ENCODE results near the gene SHROOM2.

DNA sequence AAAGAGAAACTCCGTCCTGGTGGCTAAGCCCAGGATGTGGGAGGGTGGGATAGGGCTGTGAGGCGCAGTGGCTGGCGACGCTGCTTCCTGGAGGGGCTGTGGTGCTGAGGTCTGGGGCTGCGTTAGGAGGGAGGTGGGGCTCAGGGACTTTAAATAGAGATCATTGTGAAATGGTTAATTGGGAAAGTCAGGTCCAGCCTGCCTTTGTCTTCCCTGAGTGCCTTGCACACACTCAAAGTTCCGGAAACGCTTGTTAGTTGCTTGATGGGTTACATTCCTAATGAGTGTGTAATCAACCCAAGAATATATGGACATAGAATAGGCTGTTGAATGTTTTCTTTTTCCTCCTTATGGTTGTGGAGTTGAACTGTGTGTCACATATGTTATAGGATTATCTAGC lies 125.3 kb downstream of the SHROOM2 start:
- TF ChIP-seq, protein P1, sequence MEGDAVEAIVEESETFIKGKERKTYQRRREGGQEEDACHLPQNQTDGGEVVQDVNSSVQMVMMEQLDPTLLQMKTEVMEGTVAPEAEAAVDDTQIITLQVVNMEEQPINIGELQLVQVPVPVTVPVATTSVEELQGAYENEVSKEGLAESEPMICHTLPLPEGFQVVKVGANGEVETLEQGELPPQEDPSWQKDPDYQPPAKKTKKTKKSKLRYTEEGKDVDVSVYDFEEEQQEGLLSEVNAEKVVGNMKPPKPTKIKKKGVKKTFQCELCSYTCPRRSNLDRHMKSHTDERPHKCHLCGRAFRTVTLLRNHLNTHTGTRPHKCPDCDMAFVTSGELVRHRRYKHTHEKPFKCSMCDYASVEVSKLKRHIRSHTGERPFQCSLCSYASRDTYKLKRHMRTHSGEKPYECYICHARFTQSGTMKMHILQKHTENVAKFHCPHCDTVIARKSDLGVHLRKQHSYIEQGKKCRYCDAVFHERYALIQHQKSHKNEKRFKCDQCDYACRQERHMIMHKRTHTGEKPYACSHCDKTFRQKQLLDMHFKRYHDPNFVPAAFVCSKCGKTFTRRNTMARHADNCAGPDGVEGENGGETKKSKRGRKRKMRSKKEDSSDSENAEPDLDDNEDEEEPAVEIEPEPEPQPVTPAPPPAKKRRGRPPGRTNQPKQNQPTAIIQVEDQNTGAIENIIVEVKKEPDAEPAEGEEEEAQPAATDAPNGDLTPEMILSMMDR (IDR thresholded peaks at IDR 0.05 in 4 of 5, conservative IDR thresholded peaks at IDR 0.05 in 1 of 5), result no peak
- no peak for TF ChIP-seq POLR2A (IDR thresholded peaks at IDR 0.05)
